Spleen (tissue), 7 donors: ENCODE results near the gene C1QTNF5.

ENCODE experiments used
- CTCF ChIP-seq, 11 experiments: fragments of 200-600 bp in 7 of 11; fragments of 450-650 bp in 4 of 11; sonication (generic) in 4 of 11; IDR thresholded peaks in 8 of 11; conservative IDR thresholded peaks in 3 of 11; 1 replicate in 7 of 11; 2 replicates in 4 of 11; pipeline versions ENCODE4 v1.4.0 to v1.8.0; 2016 to 2021; ENCODE audit warnings: antibody characterized with exemption in 11 of 11, inconsistent platforms in 4 of 11, mild to moderate bottlenecking in 1 of 11
- POLR2A ChIP-seq, 3 donors: fragments of 450-650 bp; IDR thresholded peaks; one replicate each; pipeline ENCODE4 v1.5.1; 2017; ENCODE audit warnings: antibody characterized with exemption in 3 of 3, mild to moderate bottlenecking in 1 of 3
- POLR2AphosphoS5 ChIP-seq, 3 donors: sonication (generic); formaldehyde crosslinking; IDR thresholded peaks; one replicate each; pipeline ENCODE4 v1.5.1; 2017; ENCODE audit warnings: antibody characterized with exemption in 3 of 3
- donor health status: DM: no; HTN: no; CAD: no; lungs with moderate emphysema.
- donor health status: DM: no; HTN: no; CAD: no.
- donor health status: DM: no; HTN: no; CAD: no.

GRCh38 chr11:119377112-119377901 lies 36.6 kb upstream of the C1QTNF5 start:
- no peak for TF ChIP-seq CTCF (IDR thresholded peaks at IDR 0.05 in 8 of 11, conservative IDR thresholded peaks at IDR 0.05 in 3 of 11)
- TF ChIP-seq POLR2A (IDR thresholded peaks at IDR 0.05): no peak
- TF ChIP-seq POLR2AphosphoS5 (IDR thresholded peaks at IDR 0.05): no peak
